Neuronal stem cell (in vitro differentiated cells): ENCODE measurements around the gene ITGAL.
A peak's percentile ranks its signal among the peaks of the same experiment; 100 is the strongest.

Experiments used
- DNase-seq: peaks from one replicate; pipeline ENCODE4 v3.0.0-alpha.2; 2013; ENCODE audit warnings: low spot score
- H2AFZ ChIP-seq: one replicate; pipeline ENCODE4 v1.6.1; 2013; ENCODE audit warnings: mild to moderate bottlenecking, low read length, inconsistent platforms
- H2AK5ac ChIP-seq: 2 replicates; pipeline ENCODE4 v1.6.1; 2013; ENCODE audit warnings: low read depth, mild to moderate bottlenecking, inconsistent platforms, low read length, moderate library complexity, mixed read lengths
- H2BK120ac ChIP-seq: 2 replicates; pipeline ENCODE4 v1.6.1; 2013; ENCODE audit warnings: low read depth, mild to moderate bottlenecking, inconsistent platforms, low read length, moderate library complexity, mixed read lengths
- H2BK12ac ChIP-seq: one replicate; pipeline ENCODE4 v1.6.1; 2013; ENCODE audit warnings: low read length, inconsistent platforms
- H2BK15ac ChIP-seq: 2 replicates; pipeline ENCODE4 v1.6.1; 2013; ENCODE audit warnings: mild to moderate bottlenecking, low read length, inconsistent platforms, mixed read lengths
- H2BK5ac ChIP-seq: one replicate; pipeline ENCODE4 v1.6.1; 2013; ENCODE audit warnings: inconsistent platforms, mild to moderate bottlenecking, low read length, moderate library complexity
- H3K14ac ChIP-seq: one replicate; pipeline ENCODE4 v1.6.1; 2013; ENCODE audit warnings: low read length, inconsistent platforms
- H3K18ac ChIP-seq: 2 replicates; pipeline ENCODE4 v1.6.1; 2013; ENCODE audit warnings: low read length, inconsistent platforms
- H3K23ac ChIP-seq: 2 replicates; pipeline ENCODE4 v1.6.1; 2013; ENCODE audit warnings: low read depth, mild to moderate bottlenecking, mixed read lengths, low read length, inconsistent platforms; ENCODE audit not compliant: poor library complexity
- H3K27ac ChIP-seq: replicated peaks from 3 replicates; pipeline ENCODE4 v1.5.1; 2013; ENCODE audit warnings: low read length, inconsistent platforms
- H3K27me3 ChIP-seq, 3 experiments: 2 replicates each; pipeline ENCODE4 v1.6.1; 2013; ENCODE audit warnings: low read length in 3 of 3, mild to moderate bottlenecking in 2 of 3, inconsistent platforms in 1 of 3, low read depth in 1 of 3, mixed read lengths in 1 of 3, moderate library complexity in 1 of 3; ENCODE audit not compliant: control insufficient read depth in 3 of 3, insufficient read depth in 3 of 3
- H3K36me3 ChIP-seq, 2 donors: replicated peaks in 1 of 2; 2 replicates each; pipeline ENCODE4 v1.6.1; 2013; ENCODE audit warnings: low read length in 2 of 2; ENCODE audit not compliant: control insufficient read depth in 2 of 2, insufficient read depth in 2 of 2
- H3K4ac ChIP-seq: 2 replicates; pipeline ENCODE4 v1.6.1; 2013; ENCODE audit warnings: inconsistent platforms, mild to moderate bottlenecking, low read length, moderate library complexity
- H3K4me1 ChIP-seq, 2 donors: 1 replicate in 1 of 2; 2 replicates in 1 of 2; pipeline ENCODE4 v1.6.1; 2013; ENCODE audit warnings: low read length in 2 of 2, low read depth in 1 of 2; ENCODE audit not compliant: control insufficient read depth in 2 of 2, insufficient read depth in 1 of 2
- H3K4me2 ChIP-seq: one replicate; pipeline ENCODE4 v1.6.1; 2013; ENCODE audit warnings: mild to moderate bottlenecking, low read length, inconsistent platforms; ENCODE audit not compliant: insufficient read depth, poor library complexity, severe bottlenecking
- H3K4me3 ChIP-seq, 2 donors: 2 replicates each; pipeline ENCODE4 v1.5.1; 2013; ENCODE audit warnings: low read length in 2 of 2, mild to moderate bottlenecking in 2 of 2, inconsistent platforms in 1 of 2, moderate library complexity in 1 of 2
- H3K79me1 ChIP-seq: one replicate; pipeline ENCODE4 v1.6.1; 2013; ENCODE audit warnings: low read depth, mild to moderate bottlenecking, inconsistent platforms, low read length, moderate library complexity
- H3K9ac ChIP-seq: one replicate; pipeline ENCODE4 v1.6.1; 2013; ENCODE audit warnings: mild to moderate bottlenecking, low read depth, low read length, inconsistent platforms; ENCODE audit not compliant: poor library complexity
- H3K9me3 ChIP-seq, 2 donors: replicated peaks in 1 of 2; 2 replicates each; pipeline versions ENCODE3 to v1.6.1; 2013; ENCODE audit warnings: low read length in 2 of 2, mild to moderate bottlenecking in 2 of 2, inconsistent platforms in 1 of 2, low read depth in 1 of 2, mixed read lengths in 1 of 2, moderate library complexity in 1 of 2; ENCODE audit not compliant: control insufficient read depth in 2 of 2, insufficient read depth in 1 of 2
- H4K8ac ChIP-seq: one replicate; pipeline ENCODE4 v1.6.1; 2013; ENCODE audit warnings: low read depth, mild to moderate bottlenecking, inconsistent platforms, low read length, moderate library complexity
- H4K91ac ChIP-seq: one replicate; pipeline ENCODE4 v1.6.1; 2013; ENCODE audit warnings: low read length, low read depth, mild to moderate bottlenecking, inconsistent platforms; ENCODE audit not compliant: poor library complexity
- WGBS, 2 donors: extraction: QIAGEN DNeasy Blood & Tissue Kit; methylation state at CpG; one replicate each; pipeline ENCODE4 v1.1.7; 2013; ENCODE audit warnings: missing lambda C conversion rate in 2 of 2, mixed read lengths in 1 of 2; ENCODE audit not compliant: insufficient read length in 2 of 2, insufficient replicate concordance in 1 of 2; ENCODE audit errors: extremely low coverage in 2 of 2; 5-methylcytosine and 5-hydroxymethylcytosine counted together

Gene ITGAL

DNA sequence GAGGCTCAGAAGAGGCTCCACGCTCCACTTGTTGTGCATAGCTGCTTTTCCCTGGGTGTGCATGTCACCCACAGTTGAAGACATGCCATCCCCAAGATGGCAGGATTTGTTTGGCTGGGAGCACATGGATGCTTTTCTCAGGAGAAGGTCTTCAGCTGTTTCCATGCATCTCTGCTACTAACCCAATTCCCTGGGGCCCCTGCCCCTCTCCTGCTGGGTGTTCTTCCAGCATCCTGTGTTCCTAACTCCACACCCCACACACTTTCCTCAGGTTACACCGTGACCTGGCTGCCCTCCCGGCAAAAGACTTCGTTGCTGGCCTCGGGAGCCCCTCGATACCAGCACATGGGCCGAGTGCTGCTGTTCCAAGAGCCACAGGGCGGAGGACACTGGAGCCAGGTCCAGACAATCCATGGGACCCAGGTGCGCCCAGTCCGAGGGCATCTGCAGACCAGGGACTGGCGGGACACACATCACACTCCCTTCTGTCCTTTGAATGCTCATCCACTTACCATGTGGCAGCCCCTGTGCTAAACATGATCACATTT is 21.5 kb downstream of the ITGAL start:
- Histone ChIP-seq H2AK5ac (no peak overlapping the region), H2BK12ac (no peak overlapping the region), H3K9ac (no peak overlapping the region), H3K27ac (no peak overlapping the region), H3K18ac (no peak overlapping the region), H3K79me1 (no peaks in the 10 kb centered on the region), H2BK5ac (no peak overlapping the region), H3K4me2 (no peak overlapping the region), H2BK15ac (no peak overlapping the region), H4K91ac (no peak overlapping the region), H3K36me3 (no peaks in the 10 kb centered on the region), H3K4me3 (no peak overlapping the region), H3K4ac (no peak overlapping the region), H4K8ac (no peak overlapping the region), H3K9me3 (no peaks in the 10 kb centered on the region), H3K14ac (no peak overlapping the region), H3K23ac (no peak overlapping the region), H3K27me3 (peaks cover 0 to 4% (median 0%) of the 10 kb centered on the region in 3 experiments), H2BK120ac (no peak overlapping the region), H3K4me1 (peaks cover 2 to 6% of the 10 kb centered on the region in 2 donors), H2AFZ (no peak overlapping the region)
- DNase-seq, result no peak
- no CpG with 5 or more reads among the region's 11 CpGs for WGBS, 2 donors

DNA sequence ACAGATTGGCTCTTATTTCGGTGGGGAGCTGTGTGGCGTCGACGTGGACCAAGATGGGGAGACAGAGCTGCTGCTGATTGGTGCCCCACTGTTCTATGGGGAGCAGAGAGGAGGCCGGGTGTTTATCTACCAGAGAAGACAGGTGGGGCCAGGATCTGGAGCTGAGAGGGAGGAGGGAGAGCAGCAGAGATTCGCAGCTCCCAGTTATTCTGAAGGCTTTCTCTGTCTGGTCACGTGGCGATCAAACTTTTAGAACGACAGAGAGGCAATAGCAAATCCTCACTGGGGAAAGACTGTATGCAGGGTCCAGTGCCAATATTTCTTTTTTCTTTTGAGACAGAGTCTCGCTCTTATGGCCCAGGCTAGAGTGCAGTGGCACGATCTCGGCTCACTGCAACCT is 22.2 kb downstream of the ITGAL start:
- Histone ChIP-seq H3K27ac (no peak overlapping the region), H3K23ac (no peak overlapping the region), H3K4me3 (no peak overlapping the region), H3K4me1 (peaks cover 2 to 3% of the 10 kb centered on the region in 2 donors), H3K14ac (no peak overlapping the region), H2BK12ac (no peak overlapping the region), H3K9me3 (no peaks in the 10 kb centered on the region), H2BK120ac (no peak overlapping the region), H2AFZ (peak overlapping the region; percentile 71), H3K9ac (no peak overlapping the region), H3K36me3 (no peaks in the 10 kb centered on the region), H3K18ac (no peak overlapping the region), H2BK5ac (no peak overlapping the region), H3K79me1 (no peaks in the 10 kb centered on the region), H3K4ac (no peak overlapping the region), H2AK5ac (no peak overlapping the region), H3K27me3 (peaks cover 0 to 3% (median 0%) of the 10 kb centered on the region in 3 experiments), H2BK15ac (no peak overlapping the region), H4K91ac (no peak overlapping the region), H4K8ac (no peak overlapping the region), H3K4me2 (no peak overlapping the region)
- DNase-seq, result no peak
- WGBS, 2 donors, result no CpG with 5 or more reads among the region's 12 CpGs

DNA sequence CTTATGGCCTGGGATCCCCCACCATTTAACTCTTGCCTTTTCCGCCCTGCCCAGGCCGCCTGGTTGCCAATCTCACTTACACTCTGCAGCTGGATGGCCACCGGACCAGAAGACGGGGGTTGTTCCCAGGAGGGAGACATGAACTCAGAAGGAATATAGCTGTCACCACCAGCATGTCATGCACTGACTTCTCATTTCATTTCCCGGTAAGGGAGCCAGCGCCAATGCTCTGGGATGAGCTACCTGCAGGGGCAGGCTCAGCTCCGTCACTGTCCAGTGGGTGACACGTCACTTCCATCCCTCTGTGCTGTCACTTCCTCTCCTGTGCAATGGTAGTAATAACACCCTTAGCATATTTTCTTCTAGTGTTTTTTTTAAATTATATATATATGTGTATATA is 26.7 kb downstream of the ITGAL start:
- Histone ChIP-seq H3K18ac (no peak overlapping the region), H3K4ac (no peak overlapping the region), H3K36me3 (no peaks in the 10 kb centered on the region), H2AFZ (peak overlapping the region; percentile 15), H3K27me3 (peaks cover 0 to 8% (median 0%) of the 10 kb centered on the region in 3 experiments), H4K8ac (no peak overlapping the region), H2BK12ac (no peak overlapping the region), H3K4me1 (no peaks in the 10 kb centered on the region), H3K4me3 (peak overlapping the region in 1 of 2 donors; percentile 56), H2BK120ac (no peak overlapping the region), H2BK5ac (no peak overlapping the region), H3K23ac (no peak overlapping the region), H4K91ac (no peak overlapping the region), H2AK5ac (no peak overlapping the region), H3K4me2 (no peak overlapping the region), H3K9ac (no peak overlapping the region), H3K79me1 (no peaks in the 10 kb centered on the region), H3K9me3 (no peaks in the 10 kb centered on the region), H3K14ac (no peak overlapping the region), H2BK15ac (no peak overlapping the region), H3K27ac (no peak overlapping the region)
- no CpG with 5 or more reads among the region's 8 CpGs for WGBS, 2 donors
- DNase-seq, result no peak

DNA sequence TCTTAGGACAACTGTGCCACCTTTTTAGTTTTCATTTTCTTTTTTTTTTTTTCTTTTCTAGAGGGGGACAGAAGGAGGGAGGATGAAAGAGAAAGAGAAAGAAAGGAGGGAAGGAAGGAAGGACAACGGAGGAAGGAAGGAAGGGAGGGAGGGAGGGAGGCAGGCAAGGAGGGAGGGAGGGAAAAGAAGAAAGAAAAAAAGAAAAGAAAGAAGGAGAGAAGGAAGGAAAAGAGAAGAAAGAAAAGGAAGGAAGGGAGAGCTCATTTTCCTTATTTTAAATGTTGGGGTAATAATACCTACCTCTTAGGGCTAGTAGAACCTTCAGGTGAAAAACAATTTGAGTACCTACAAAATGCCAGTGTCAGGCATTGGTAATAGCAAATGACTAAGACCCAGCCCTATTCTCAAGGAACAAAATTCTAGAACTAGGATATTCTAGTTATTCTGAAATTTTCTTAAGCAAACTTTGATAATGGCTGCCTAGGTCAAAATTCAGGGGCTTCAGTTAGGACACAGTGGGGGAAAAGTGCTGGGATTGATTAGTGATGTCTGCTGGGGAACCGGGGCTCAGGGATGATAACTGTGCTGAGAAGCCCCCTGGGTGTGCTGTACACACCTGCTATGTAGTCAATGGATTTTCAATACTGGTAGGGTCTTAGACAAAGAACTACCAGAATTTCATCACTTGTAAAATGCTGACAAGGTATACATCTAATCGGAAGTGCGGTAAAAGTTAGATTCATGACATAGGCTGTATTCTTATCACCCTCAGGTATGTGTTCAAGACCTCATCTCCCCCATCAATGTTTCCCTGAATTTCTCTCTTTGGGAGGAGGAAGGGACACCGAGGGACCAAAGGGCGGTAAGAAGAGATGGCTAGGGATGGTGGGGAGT is 31.1 kb downstream of the ITGAL start:
- H2BK15ac ChIP-seq, result no peak overlapping the region
- no peak overlapping the region for H3K18ac ChIP-seq
- H4K8ac ChIP-seq, result no peak overlapping the region
- H3K9ac ChIP-seq, result no peak overlapping the region
- H2AK5ac ChIP-seq, result no peak overlapping the region
- H3K4me2 ChIP-seq, result no peak overlapping the region
- no peak overlapping the region for H2BK12ac ChIP-seq
- H3K4ac ChIP-seq, result no peak overlapping the region
- WGBS, 2 donors, result no CpG with 5 or more reads among the region's 6 CpGs
- peaks cover 0 to 14% (median 0%) of the 10 kb centered on the region in 3 experiments for H3K27me3 ChIP-seq
- H4K91ac ChIP-seq, result no peak overlapping the region
- no peaks in the 10 kb centered on the region for H3K9me3 ChIP-seq
- H2BK120ac ChIP-seq, result no peak overlapping the region
- no peak overlapping the region for H3K14ac ChIP-seq
- H2BK5ac ChIP-seq, result no peak overlapping the region
- no peak overlapping the region for H3K4me3 ChIP-seq
- DNase-seq, result no peak
- H2AFZ ChIP-seq, result no peak overlapping the region
- no peaks in the 10 kb centered on the region for H3K36me3 ChIP-seq
- H3K79me1 ChIP-seq, result no peaks in the 10 kb centered on the region
- no peak overlapping the region for H3K27ac ChIP-seq
- H3K4me1 ChIP-seq, result no peaks in the 10 kb centered on the region
- H3K23ac ChIP-seq, result no peak overlapping the region
